DND-41 (cell line): ENCODE data around the gene IL17REL.

Experiments used
- ATAC-seq: fragments of 200-7000 bp; cut with Tn5 transposase; 3 replicates; pipeline ENCODE4 v1.9.1; 2021; ENCODE audit warnings: low read depth; ENCODE audit not compliant: insufficient read depth
- DNase-seq: peaks from one replicate; pipeline ENCODE4 v3.0.0-alpha.2; 2020
- H2AFZ ChIP-seq: 2 replicates; pipeline ENCODE4 v1.6.0; 2012; ENCODE audit warnings: low read depth, low read length
- H3K27ac ChIP-seq: 2 replicates; pipeline ENCODE4 v1.5.1; 2012; ENCODE audit warnings: low read length, inconsistent platforms
- H3K27me3 ChIP-seq: fragments of 200-600 bp; sonication (generic); 2 replicates; pipeline ENCODE4 v1.6.0; 2012; ENCODE audit warnings: low read length, mild to moderate bottlenecking, inconsistent platforms; ENCODE audit not compliant: insufficient read depth, poor library complexity
- H3K36me3 ChIP-seq: 2 replicates; pipeline ENCODE4 v1.5.1; 2012; ENCODE audit warnings: low read length, inconsistent platforms; ENCODE audit not compliant: insufficient read depth
- H3K4me1 ChIP-seq: 2 replicates; pipeline ENCODE4 v1.5.1; 2012; ENCODE audit warnings: mild to moderate bottlenecking, low read length; ENCODE audit not compliant: insufficient read depth
- H3K4me2 ChIP-seq: 2 replicates; pipeline ENCODE4 v1.6.0; 2012; ENCODE audit warnings: mild to moderate bottlenecking, moderate library complexity, low read length, inconsistent platforms; ENCODE audit not compliant: insufficient read depth
- H3K4me3 ChIP-seq, 2 experiments: fragments of 200-600 bp in 1 of 2; shearing (Covaris generic) in 1 of 2; 2 replicates each; pipeline ENCODE4 v1.5.1; 2012 to 2016; ENCODE audit warnings: inconsistent platforms in 2 of 2, low read length in 2 of 2, mild to moderate bottlenecking in 2 of 2, low read depth in 1 of 2, moderate library complexity in 1 of 2
- H3K79me2 ChIP-seq: 2 replicates; pipeline ENCODE4 v1.6.0; 2012; ENCODE audit warnings: low read length, inconsistent platforms; ENCODE audit not compliant: insufficient read depth
- H3K9ac ChIP-seq: 2 replicates; pipeline ENCODE4 v1.6.0; 2012; ENCODE audit warnings: low read depth, mild to moderate bottlenecking, inconsistent platforms, low read length, moderate library complexity
- H3K9me3 ChIP-seq: 2 replicates; pipeline ENCODE4 v1.5.1; 2012; ENCODE audit warnings: low read length, moderate library complexity, mild to moderate bottlenecking, inconsistent platforms; ENCODE audit not compliant: insufficient read depth, severe bottlenecking
- H4K20me1 ChIP-seq: 2 replicates; pipeline ENCODE4 v1.6.0; 2012; ENCODE audit warnings: low read length; ENCODE audit not compliant: insufficient read depth
- CTCF ChIP-seq: IDR thresholded peaks from 2 replicates; pipeline ENCODE4 v1.5.1; 2012; ENCODE audit warnings: borderline replicate concordance, low read length, moderate library complexity, mild to moderate bottlenecking; ENCODE audit not compliant: poor library complexity, severe bottlenecking; ENCODE audit errors: extremely low read depth
- EZH2 ChIP-seq: IDR thresholded peaks from 3 replicates; pipeline ENCODE4 v1.6.1; 2012; ENCODE audit warnings: borderline replicate concordance, low read depth, mild to moderate bottlenecking, moderate library complexity, low read length, inconsistent platforms; ENCODE audit not compliant: severe bottlenecking

IL17REL gene

GRCh38 chr22:49975543-49976389 lies 36.8 kb downstream of the IL17REL start:
- no peak overlapping the region for H2AFZ ChIP-seq
- H3K36me3 ChIP-seq, result no peaks in the 10 kb centered on the region
- no peak for DNase-seq
- no peaks in the 10 kb centered on the region for H3K27me3 ChIP-seq
- H4K20me1 ChIP-seq, result peaks cover 5% of the 10 kb centered on the region; the same call in 1 of the 2 replicates
- no peak overlapping the region for H3K9ac ChIP-seq
- no peaks in the 10 kb centered on the region for H3K79me2 ChIP-seq
- no peak overlapping the region for H3K4me2 ChIP-seq
- no peak overlapping the region for H3K27ac ChIP-seq
- ATAC-seq, result no peak
- no peak for TF ChIP-seq CTCF
- no peak for TF ChIP-seq EZH2
- peaks cover 21% of the 10 kb centered on the region for H3K4me1 ChIP-seq
- no peaks in the 10 kb centered on the region for H3K9me3 ChIP-seq
- H3K4me3 ChIP-seq, result no peak overlapping the region

- Histone ChIP-seq H3K4me3 (no peak overlapping the region), H3K79me2 (no peaks in the 10 kb centered on the region), H4K20me1 (peaks cover 5% of the 10 kb centered on the region), H3K36me3 (no peaks in the 10 kb centered on the region), H3K4me2 (no peak overlapping the region), H3K27ac (no peak overlapping the region), H2AFZ (no peak overlapping the region), H3K4me1 (peaks cover 30% of the 10 kb centered on the region), H3K9me3 (no peaks in the 10 kb centered on the region), H3K27me3 (no peaks in the 10 kb centered on the region), H3K9ac (no peak overlapping the region)
- ATAC-seq (no peak), DNase-seq (no peak)
- TF ChIP-seq EZH2 (no peak), CTCF (no peak)
Observed at GRCh38 chr22:49973018-49973961, 39.3 kb downstream of the IL17REL start.

GRCh38 chr22:49972163-49973017 lies 40.2 kb downstream of the IL17REL start:
- no peaks in the 10 kb centered on the region for H3K27me3 ChIP-seq
- peak overlapping the region; percentile 98 for H3K4me2 ChIP-seq
- peaks cover 30% of the 10 kb centered on the region for H3K4me1 ChIP-seq
- H2AFZ ChIP-seq, result no peak overlapping the region
- H3K4me3 ChIP-seq, result peak overlapping the region in 1 of 2 experiments; percentile 65; a peak in 2 of 4 replicates
- DNase-seq (no peak), ATAC-seq (no peak)
- no peaks in the 10 kb centered on the region for H3K36me3 ChIP-seq
- peaks cover 5% of the 10 kb centered on the region for H4K20me1 ChIP-seq
- no peak overlapping the region for H3K27ac ChIP-seq
- TF ChIP-seq CTCF, result no peak
- no peak for TF ChIP-seq EZH2
- H3K9me3 ChIP-seq, result no peaks in the 10 kb centered on the region
- no peaks in the 10 kb centered on the region for H3K79me2 ChIP-seq
- H3K9ac ChIP-seq, result peak overlapping the region; percentile 82
